Loucy (cell line): ENCODE measurements around the gene TSEN15.

Experiments used
- H2AFZ ChIP-seq: fragments of 200-600 bp; sonication (generic); 2 replicates; pipeline ENCODE4 v1.6.0; 2016; ENCODE audit warnings: antibody characterized with exemption, mild to moderate bottlenecking, low read length, moderate library complexity
- H3F3A ChIP-seq: fragments of 200-600 bp; 2 replicates; pipeline ENCODE4 v1.6.0; 2016; ENCODE audit warnings: antibody characterized with exemption, low read depth, mild to moderate bottlenecking
- H3K27me3 ChIP-seq: fragments of 200-600 bp; sonication (generic); 2 replicates; pipeline ENCODE4 v1.6.1; 2014; ENCODE audit warnings: low read length, mild to moderate bottlenecking; ENCODE audit not compliant: insufficient read depth, poor library complexity, severe bottlenecking
- H3K36me3 ChIP-seq: fragments of 200-600 bp; sonication (generic); 2 replicates; pipeline ENCODE4 v1.6.1; 2016; ENCODE audit warnings: low read length; ENCODE audit not compliant: insufficient read depth
- H3K4me1 ChIP-seq: fragments of 200-600 bp; sonication (generic); 2 replicates; pipeline ENCODE4 v1.5.1; 2014; ENCODE audit warnings: low read length, mild to moderate bottlenecking; ENCODE audit not compliant: insufficient read depth, poor library complexity, severe bottlenecking
- H3K4me2 ChIP-seq: fragments of 200-600 bp; sonication (generic); 2 replicates; pipeline ENCODE4 v1.6.0; 2014; ENCODE audit warnings: antibody characterized with exemption, low read length, low read depth, mild to moderate bottlenecking; ENCODE audit not compliant: poor library complexity, severe bottlenecking
- H3K4me3 ChIP-seq: fragments of 200-600 bp; sonication (generic); 2 replicates; pipeline ENCODE4 v1.5.1; 2014; ENCODE audit warnings: low read length, mild to moderate bottlenecking, mixed read lengths; ENCODE audit not compliant: poor library complexity, severe bottlenecking
- H3K79me2 ChIP-seq: fragments of 200-600 bp; sonication (generic); 2 replicates; pipeline ENCODE4 v1.6.1; 2014; ENCODE audit warnings: low read length; ENCODE audit not compliant: insufficient read depth
- H3K9ac ChIP-seq: fragments of 200-600 bp; sonication (generic); 2 replicates; pipeline ENCODE4 v1.6.0; 2014; ENCODE audit warnings: mild to moderate bottlenecking, low read depth, low read length, moderate library complexity; ENCODE audit not compliant: poor library complexity, severe bottlenecking
- H3K9me2 ChIP-seq: fragments of 200-600 bp; sonication (generic); replicated peaks from 2 replicates; pipeline ENCODE4 v1.6.1; 2016; ENCODE audit warnings: low read depth, low read length, mixed read lengths
- H3K9me3 ChIP-seq: fragments of 200-600 bp; sonication (generic); 2 replicates; pipeline ENCODE4 v1.6.1; 2014; ENCODE audit warnings: mild to moderate bottlenecking, antibody characterized with exemption, low read length, low read depth; ENCODE audit not compliant: insufficient read depth
- H4K20me1 ChIP-seq: fragments of 200-600 bp; sonication (generic); 2 replicates; pipeline ENCODE4 v1.6.0; 2014; ENCODE audit warnings: antibody characterized with exemption, low read length, mild to moderate bottlenecking; ENCODE audit not compliant: insufficient read depth, poor library complexity, severe bottlenecking
- EZH2phosphoT487 ChIP-seq: fragments of 200-600 bp; IDR thresholded peaks from 2 replicates; pipeline ENCODE4 v1.6.1; 2018; ENCODE audit warnings: antibody characterized with exemption, mild to moderate bottlenecking, moderate library complexity, borderline replicate concordance
- TF ChIP-seq, protein P1 (sequence below): fragments of 200-600 bp; sonication (generic); conservative IDR thresholded peaks from 2 replicates; pipeline ENCODE4 v1.5.1; 2014; ENCODE audit warnings: mild to moderate bottlenecking, antibody characterized with exemption, low read length

The TSEN15 gene

DNA sequence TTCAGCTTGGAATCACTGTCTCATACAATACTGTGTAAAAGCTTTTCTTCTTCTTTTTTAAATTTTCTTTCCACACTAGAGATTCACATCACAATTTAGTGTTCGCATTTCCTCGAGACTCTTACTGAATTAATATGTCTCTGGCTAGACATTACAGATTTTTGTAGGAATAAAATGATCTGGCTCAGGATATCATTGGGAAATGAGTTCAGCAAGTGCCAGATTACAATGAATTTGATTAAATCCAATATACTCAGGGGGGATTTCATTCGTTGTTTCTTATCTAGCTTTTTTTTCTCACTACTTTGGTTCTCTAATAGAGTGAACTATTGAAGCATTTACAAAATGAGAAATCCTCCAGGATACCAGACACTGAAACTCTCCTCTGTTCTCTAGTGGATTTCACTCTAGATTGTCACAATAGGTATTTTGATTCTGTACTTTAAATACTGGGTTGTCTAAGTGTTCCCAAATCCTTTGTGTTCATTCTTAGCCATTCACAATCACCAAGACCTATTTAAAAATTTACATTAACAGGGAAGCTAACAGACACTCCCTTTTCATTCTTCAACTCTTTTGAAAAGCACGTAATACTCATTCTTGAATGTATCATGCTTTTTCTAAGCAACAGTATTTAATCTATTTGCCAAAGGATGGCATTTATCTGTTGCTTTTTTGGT is 2.8 kb upstream of the TSEN15 start:
- Histone ChIP-seq H3K9me2 (no peaks in the 10 kb centered on the region), H3K27me3 (no peaks in the 10 kb centered on the region), H2AFZ (no peak overlapping the region), H4K20me1 (no peaks in the 10 kb centered on the region), H3K79me2 (peaks cover 18% of the 10 kb centered on the region), H3K4me2 (no peak overlapping the region), H3K9ac (no peak overlapping the region), H3F3A (no peaks in the 10 kb centered on the region), H3K36me3 (no peaks in the 10 kb centered on the region), H3K4me3 (no peak overlapping the region), H3K4me1 (peaks cover 24% of the 10 kb centered on the region), H3K9me3 (no peaks in the 10 kb centered on the region)
- TF ChIP-seq, protein P1, sequence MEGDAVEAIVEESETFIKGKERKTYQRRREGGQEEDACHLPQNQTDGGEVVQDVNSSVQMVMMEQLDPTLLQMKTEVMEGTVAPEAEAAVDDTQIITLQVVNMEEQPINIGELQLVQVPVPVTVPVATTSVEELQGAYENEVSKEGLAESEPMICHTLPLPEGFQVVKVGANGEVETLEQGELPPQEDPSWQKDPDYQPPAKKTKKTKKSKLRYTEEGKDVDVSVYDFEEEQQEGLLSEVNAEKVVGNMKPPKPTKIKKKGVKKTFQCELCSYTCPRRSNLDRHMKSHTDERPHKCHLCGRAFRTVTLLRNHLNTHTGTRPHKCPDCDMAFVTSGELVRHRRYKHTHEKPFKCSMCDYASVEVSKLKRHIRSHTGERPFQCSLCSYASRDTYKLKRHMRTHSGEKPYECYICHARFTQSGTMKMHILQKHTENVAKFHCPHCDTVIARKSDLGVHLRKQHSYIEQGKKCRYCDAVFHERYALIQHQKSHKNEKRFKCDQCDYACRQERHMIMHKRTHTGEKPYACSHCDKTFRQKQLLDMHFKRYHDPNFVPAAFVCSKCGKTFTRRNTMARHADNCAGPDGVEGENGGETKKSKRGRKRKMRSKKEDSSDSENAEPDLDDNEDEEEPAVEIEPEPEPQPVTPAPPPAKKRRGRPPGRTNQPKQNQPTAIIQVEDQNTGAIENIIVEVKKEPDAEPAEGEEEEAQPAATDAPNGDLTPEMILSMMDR, result no peak
- no peak for TF ChIP-seq EZH2phosphoT487

DNA sequence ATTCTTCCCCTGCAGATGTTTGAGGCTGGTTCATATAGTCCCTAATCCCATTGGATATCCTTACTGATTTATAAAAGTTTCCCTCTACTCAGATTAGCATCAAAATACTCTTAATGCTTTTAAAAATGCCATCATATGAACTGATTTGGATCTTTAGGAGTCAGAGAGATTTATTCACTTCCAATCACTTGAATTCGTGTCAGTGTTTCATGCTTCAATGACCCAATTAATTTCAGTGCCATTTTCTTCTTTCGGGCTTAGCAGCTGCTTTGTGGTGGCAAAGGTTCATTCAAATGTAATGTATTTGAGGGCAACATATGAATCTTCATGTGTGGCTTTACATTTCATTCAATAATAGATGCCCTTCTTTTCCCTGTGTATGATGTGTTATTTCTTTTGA is 2.2 kb upstream of the TSEN15 start:
- H3K9me3 ChIP-seq, result no peaks in the 10 kb centered on the region
- H3K36me3 ChIP-seq, result no peaks in the 10 kb centered on the region
- TF ChIP-seq, protein P1, result no peak
- TF ChIP-seq EZH2phosphoT487, result no peak
- peaks cover 22% of the 10 kb centered on the region for H3K79me2 ChIP-seq
- peaks cover 24% of the 10 kb centered on the region for H3K4me1 ChIP-seq
- H3K4me2 ChIP-seq, result no peak overlapping the region
- no peaks in the 10 kb centered on the region for H4K20me1 ChIP-seq
- no peaks in the 10 kb centered on the region for H3K27me3 ChIP-seq
- H2AFZ ChIP-seq, result no peak overlapping the region
- H3F3A ChIP-seq, result no peaks in the 10 kb centered on the region
- no peak overlapping the region for H3K4me3 ChIP-seq
- no peaks in the 10 kb centered on the region for H3K9me2 ChIP-seq
- H3K9ac ChIP-seq, result no peak overlapping the region

DNA sequence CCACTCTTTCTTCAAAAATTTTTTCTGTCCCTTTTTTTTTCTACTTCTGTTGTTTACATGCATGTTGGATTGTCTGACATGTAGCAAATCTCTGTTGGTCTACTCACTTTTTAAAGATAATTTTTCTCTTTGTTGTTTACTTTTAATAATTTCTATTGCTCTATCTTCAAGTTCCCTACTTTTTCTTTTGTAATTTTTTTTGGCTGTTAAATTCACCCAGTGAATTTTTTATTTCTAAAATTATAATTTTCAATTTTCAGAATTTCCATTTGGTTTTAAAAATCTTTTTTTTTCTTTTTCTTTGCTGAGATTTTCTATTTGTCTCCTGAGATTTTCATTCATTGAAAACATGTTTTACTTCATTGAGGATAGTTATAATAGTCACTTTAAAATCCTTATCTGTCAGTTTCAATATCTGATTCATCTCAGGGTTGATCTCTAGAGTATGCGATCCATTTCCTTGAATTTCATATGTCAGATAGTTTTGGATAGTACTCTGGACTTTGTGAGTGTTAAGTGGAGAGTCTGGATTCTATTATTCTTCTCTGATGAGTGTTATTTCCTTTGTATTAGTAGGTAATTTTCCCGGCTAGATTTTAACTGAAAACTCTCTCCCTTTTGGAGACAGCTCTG is 1.6 kb upstream of the TSEN15 start:
- no peak overlapping the region for H3K9ac ChIP-seq
- no peaks in the 10 kb centered on the region for H3K9me2 ChIP-seq
- peaks cover 22% of the 10 kb centered on the region for H3K79me2 ChIP-seq
- H3K4me1 ChIP-seq, result peaks cover 24% of the 10 kb centered on the region
- no peaks in the 10 kb centered on the region for H3K27me3 ChIP-seq
- no peaks in the 10 kb centered on the region for H3F3A ChIP-seq
- no peak overlapping the region for H3K4me2 ChIP-seq
- TF ChIP-seq, protein P1, result no peak
- no peak for TF ChIP-seq EZH2phosphoT487
- H3K36me3 ChIP-seq, result no peaks in the 10 kb centered on the region
- H3K9me3 ChIP-seq, result no peaks in the 10 kb centered on the region
- H4K20me1 ChIP-seq, result no peaks in the 10 kb centered on the region
- no peak overlapping the region for H3K4me3 ChIP-seq
- H2AFZ ChIP-seq, result peak overlapping the region; percentile 98; the same call in 1 of the 2 replicates
